GM12864 (cell line): ENCODE measurements around the gene ACE2.

Experiments
- DNase-seq: peaks from one replicate; pipeline ENCODE4 v3.0.0-alpha.2; 2011; ENCODE audit warnings: low read depth
- H3K4me3 ChIP-seq: 2 replicates; pipeline ENCODE4 v1.5.1; 2011; ENCODE audit warnings: mild to moderate bottlenecking, low read depth, low read length, control low read depth
- CTCF ChIP-seq: IDR thresholded peaks from 2 replicates; pipeline ENCODE4 v1.5.1; 2011; ENCODE audit warnings: low read depth, mild to moderate bottlenecking, moderate library complexity, low read length, control low read depth, inconsistent platforms; ENCODE audit errors: missing control alignments

ACE2 gene

GRCh38 chrX:15579778-15580747, 20.7 kb downstream of the ACE2 start:
- TF ChIP-seq CTCF: no peak
- H3K4me3 ChIP-seq: no peak overlapping the region
- DNase-seq: no peak

- no peak overlapping the region for H3K4me3 ChIP-seq
- TF ChIP-seq CTCF: no peak
These were observed 24.7 kb downstream of the ACE2 start for GRCh38 chrX:15576019-15576418.

GRCh38 chrX:15574017-15574416, 26.7 kb downstream of the ACE2 start:
- no peak overlapping the region for H3K4me3 ChIP-seq
- DNase-seq: no peak
- no peak for TF ChIP-seq CTCF

More at GRCh38 chrX:15576019-15576418, 24.7 kb downstream of the ACE2 start:
- DNase-seq: no peak

DNA sequence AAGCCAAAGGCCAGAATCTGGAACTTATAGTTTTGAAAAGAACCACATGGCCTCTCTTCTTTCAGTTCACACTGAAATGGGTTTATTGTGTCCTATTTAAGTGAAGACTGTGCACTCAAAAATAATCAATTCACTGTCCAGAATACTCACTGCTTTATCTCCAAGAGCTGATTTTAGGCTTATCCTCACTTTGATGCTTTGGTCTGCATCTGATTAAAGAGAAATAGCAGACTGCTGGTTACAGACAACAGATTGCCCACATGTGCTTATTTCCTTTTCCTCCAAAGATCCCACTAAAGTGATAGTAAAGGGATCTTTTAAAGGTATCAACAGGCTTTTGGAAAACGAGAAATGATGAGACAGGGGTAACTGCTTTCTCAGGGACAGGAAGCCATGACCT, 30.6 kb downstream of the ACE2 start:
- no peak for DNase-seq
- no peak for TF ChIP-seq CTCF
- H3K4me3 ChIP-seq: no peak overlapping the region

- H3K4me3 ChIP-seq: no peak overlapping the region
- no peak for DNase-seq
- TF ChIP-seq CTCF: no peak
These were observed 32.7 kb downstream of the ACE2 start for GRCh38 chrX:15567886-15568616.

- DNase-seq: no peak
- no peak overlapping the region for H3K4me3 ChIP-seq
- TF ChIP-seq CTCF: no peak
These were observed 33.5 kb downstream of the ACE2 start for GRCh38 chrX:15567267-15567666.
